ENCODE results near the gene IDE. TPM values are rescaled to one million over a fixed set of nuclear protein-coding genes. Genes with fewer than 3 reads are reported as not detected.
A peak's percentile ranks its signal among the peaks of the same experiment; 100 is the strongest.

Gene IDE
- total and polyA plus RNA-seq, 7 donors: 9.2 to 69.3 (median 48.8) TPM

DNA sequence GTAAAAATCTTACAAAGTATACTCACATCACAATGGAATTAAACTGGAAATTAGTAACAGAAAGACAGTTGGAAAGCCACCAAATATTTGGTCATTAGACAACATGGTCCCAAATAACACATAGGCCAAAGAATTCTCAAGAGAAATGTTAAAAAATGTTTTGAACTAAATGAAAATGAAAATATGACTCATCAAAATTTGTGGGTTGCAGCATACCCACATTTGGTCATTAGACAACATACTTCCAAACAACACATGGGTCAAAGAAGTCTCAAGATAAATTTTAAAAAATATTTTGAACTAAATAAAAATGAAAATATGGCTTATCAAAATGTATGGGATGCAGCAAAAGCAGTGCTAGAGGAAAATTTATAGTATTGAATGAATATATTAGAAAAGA is 152.3 kb downstream of the IDE start:
- Histone ChIP-seq H3K27me3 (ENCODE audit: insufficient read depth in 3 of 3, low read length in 2 of 3) (peaks cover 0 to 23% (median 0%) of the 10 kb centered on the region in 3 donors), H3K4me1 (peaks cover 3% of the 10 kb centered on the region), H3K4me3 (no peak overlapping the region), H3K27ac (no peak overlapping the region), H3K9me3 (no peaks in the 10 kb centered on the region), H3K36me3 (ENCODE audit: insufficient read depth in 1 of 2, low read depth in 1 of 2) (no peaks in the 10 kb centered on the region)
- DNase-seq: no peak
- no peak for ATAC-seq
- TF ChIP-seq, protein P1, sequence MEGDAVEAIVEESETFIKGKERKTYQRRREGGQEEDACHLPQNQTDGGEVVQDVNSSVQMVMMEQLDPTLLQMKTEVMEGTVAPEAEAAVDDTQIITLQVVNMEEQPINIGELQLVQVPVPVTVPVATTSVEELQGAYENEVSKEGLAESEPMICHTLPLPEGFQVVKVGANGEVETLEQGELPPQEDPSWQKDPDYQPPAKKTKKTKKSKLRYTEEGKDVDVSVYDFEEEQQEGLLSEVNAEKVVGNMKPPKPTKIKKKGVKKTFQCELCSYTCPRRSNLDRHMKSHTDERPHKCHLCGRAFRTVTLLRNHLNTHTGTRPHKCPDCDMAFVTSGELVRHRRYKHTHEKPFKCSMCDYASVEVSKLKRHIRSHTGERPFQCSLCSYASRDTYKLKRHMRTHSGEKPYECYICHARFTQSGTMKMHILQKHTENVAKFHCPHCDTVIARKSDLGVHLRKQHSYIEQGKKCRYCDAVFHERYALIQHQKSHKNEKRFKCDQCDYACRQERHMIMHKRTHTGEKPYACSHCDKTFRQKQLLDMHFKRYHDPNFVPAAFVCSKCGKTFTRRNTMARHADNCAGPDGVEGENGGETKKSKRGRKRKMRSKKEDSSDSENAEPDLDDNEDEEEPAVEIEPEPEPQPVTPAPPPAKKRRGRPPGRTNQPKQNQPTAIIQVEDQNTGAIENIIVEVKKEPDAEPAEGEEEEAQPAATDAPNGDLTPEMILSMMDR (IDR thresholded peaks at IDR 0.05): no peak
- intact Hi-C loops (cut with DNase I): no loop called here

DNA sequence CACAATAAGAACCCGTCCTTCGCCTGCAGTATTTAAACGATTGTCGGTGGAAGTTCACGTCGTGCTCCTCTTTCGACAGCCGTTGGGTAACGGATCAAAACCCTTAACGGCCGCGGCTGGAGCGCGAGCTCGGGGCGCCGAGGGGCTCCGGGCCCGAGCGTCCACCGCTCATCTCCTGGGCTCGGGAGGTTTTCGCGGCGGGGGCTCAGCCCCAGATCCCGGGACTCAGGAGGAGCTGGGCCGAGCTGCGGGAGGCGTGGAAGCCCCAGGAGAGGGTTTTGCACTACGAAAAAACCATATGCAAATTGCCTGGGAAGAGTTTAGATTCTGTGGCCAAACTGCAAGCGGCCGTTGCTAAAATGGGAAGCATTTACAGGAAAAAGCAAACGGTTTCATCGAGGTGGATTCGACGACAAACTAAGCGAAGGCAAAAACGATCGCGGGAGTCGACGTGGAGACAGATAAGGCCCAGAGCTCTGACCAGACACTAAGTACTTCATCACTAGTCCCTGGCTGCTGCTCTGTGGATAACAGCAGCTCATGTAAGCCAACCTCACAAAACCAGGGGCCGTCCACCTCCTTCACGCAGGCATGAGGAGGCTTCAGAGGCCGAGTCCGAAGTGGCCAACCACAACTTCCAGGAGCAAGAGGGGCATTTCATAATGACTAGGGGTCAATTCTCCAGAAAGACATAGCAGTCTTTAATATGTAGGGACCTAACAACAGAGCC is 153.2 kb downstream of the IDE start:
- Histone ChIP-seq H3K27ac (no peak overlapping the region), H3K4me3 (peak overlapping the region; percentile 57), H3K36me3 (ENCODE audit: insufficient read depth in 1 of 2, low read depth in 1 of 2) (no peaks in the 10 kb centered on the region), H3K9me3 (no peaks in the 10 kb centered on the region), H3K4me1 (peaks cover 3% of the 10 kb centered on the region), H3K27me3 (ENCODE audit: insufficient read depth in 3 of 3, low read length in 2 of 3) (peaks cover 0 to 23% (median 0%) of the 10 kb centered on the region in 3 donors)
- 12 to 16% (median 15%) methylated on average over 46 of the region's 46 CpGs for WGBS, 3 donors
- DNase-seq (no peak), ATAC-seq (peak in 1 of 4 donors; percentile 63)
- TF ChIP-seq, protein P1 (IDR thresholded peaks at IDR 0.05): no peak
- intact Hi-C loops (cut with DNase I): no loop called here

DNA sequence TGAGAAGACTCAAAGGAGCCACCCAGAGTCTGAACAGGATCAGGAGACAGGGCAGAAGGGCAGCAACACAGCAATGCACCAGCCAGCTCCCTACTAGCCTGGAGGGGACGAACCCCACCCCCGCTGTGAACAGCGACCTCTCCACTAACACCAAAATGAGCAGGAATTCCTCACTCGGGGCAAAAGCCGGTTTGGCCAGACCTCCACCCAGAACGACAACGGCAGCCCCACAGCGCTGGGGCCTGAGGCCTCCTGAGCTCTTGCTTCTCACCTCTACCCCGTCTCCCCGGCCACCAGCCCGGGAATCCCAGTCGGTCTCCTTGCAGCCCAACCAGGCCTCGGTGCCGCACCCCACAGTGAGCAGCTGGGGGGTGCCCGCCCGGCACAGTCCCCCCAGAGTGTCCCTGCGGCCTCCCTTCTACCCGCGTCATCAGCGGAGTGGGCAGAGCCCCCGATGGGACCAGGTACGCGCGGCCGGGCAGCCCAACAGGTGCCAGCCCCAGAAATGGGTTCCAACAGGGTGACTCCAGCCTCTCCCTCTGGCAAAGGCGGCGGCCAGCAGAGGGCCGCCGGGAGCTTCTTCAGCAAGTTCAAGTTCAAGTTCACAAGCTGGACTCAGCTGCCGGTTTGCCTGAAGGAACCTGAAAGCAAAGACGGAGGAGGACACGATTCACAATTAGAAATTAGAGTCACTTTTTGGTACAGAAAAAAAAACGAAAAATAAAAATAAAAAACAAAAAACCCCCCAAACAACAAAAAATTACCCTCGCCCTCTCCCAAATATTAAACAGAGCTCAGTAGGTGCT is 153.9 kb downstream of the IDE start:
- H3K36me3 ChIP-seq (ENCODE audit: insufficient read depth in 1 of 2, low read depth in 1 of 2): no peaks in the 10 kb centered on the region
- intact Hi-C loops (cut with DNase I): no loop called here
- TF ChIP-seq, protein P1 (IDR thresholded peaks at IDR 0.05): peak; percentile 51
- ATAC-seq: peak; percentile 43 to 87 (median 64)
- peak overlapping the region; percentile 57 for H3K4me3 ChIP-seq
- DNase-seq: peak; percentile 41 to 58
- peaks cover 0 to 23% (median 0%) of the 10 kb centered on the region in 3 donors for H3K27me3 ChIP-seq (ENCODE audit: insufficient read depth in 3 of 3, low read length in 2 of 3)
- H3K4me1 ChIP-seq: peaks cover 3% of the 10 kb centered on the region
- no peaks in the 10 kb centered on the region for H3K9me3 ChIP-seq
- H3K27ac ChIP-seq: no peak overlapping the region
- WGBS, 3 donors: 27 to 30% (median 28%) methylated on average over 33 to 34 of the region's 34 CpGs

DNA sequence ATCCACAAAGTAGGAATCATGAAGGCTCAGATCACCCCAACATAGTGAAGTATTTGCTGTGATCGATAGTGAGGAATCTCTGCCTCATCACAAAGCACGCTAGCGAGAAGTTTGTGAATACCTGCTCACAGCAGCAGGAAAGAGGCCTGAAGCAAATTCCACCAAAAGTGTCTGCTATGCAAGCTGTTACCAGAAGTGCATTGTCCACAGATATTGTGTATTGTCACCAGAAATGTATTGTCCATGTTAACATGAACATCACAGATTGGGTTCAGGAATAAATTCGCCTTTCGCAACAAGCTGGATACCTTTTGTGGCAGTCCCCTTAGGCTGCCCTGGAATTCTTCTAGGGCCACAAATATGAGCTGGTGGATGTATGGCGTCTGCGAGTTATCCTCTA is 155.0 kb downstream of the IDE start:
- WGBS, 3 donors: 89 to 94% (median 91%) methylated on average over 7 of the region's 7 CpGs
- H3K4me3 ChIP-seq: no peak overlapping the region
- ATAC-seq: no peak

More for the DNA sequence above, 155.0 kb downstream of the IDE start:
- no peak overlapping the region for H3K27ac ChIP-seq
- H3K27me3 ChIP-seq (ENCODE audit: insufficient read depth in 3 of 3, low read length in 2 of 3): peaks cover 0 to 23% (median 0%) of the 10 kb centered on the region in 3 donors
- no peaks in the 10 kb centered on the region for H3K36me3 ChIP-seq (ENCODE audit: insufficient read depth in 1 of 2, low read depth in 1 of 2)
- no peaks in the 10 kb centered on the region for H3K9me3 ChIP-seq
- TF ChIP-seq, protein P1 (IDR thresholded peaks at IDR 0.05): no peak
- H3K4me1 ChIP-seq: peaks cover 3% of the 10 kb centered on the region
- DNase-seq: no peak
- intact Hi-C loops (cut with DNase I): no loop called here
